ENCODE results near the gene AXDND1.

AXDND1 gene

DNA sequence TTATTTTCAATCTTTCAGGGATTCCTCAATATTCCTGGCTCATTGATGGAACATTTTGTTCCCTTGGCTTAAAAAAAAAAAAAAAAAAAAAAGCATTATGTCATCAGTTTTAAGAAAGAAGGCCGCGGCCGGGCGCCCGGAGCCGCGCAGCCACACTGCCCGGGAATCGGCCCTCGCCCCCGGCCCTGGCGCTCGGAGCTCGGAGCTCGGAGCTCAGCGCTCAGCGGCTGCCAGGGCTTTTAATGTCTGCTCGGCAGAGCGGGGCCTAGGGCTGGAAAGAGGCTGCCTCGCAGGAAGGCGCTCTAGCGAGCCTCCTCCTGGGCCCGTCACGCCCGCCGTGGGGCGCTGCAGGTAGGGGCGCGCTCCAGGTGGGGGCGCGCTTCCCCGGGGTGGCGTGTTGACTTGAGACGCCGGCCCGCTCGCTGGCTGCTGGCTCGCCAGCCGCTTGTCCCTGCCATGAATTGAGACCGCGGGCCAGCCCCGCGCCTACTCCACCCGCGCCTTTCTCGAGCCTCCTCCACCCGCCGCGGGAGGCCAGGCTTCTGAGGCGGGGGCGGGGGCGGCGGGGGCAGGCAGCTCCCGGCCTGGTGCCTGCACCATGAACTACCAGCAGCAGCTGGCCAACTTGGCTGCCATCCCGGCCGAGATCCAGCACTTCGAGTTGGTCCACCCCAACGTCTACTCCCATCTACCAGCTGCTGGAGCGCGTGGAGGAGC, 220.5 kb downstream of the AXDND1 start:
- DNase-seq = no peak

DNA sequence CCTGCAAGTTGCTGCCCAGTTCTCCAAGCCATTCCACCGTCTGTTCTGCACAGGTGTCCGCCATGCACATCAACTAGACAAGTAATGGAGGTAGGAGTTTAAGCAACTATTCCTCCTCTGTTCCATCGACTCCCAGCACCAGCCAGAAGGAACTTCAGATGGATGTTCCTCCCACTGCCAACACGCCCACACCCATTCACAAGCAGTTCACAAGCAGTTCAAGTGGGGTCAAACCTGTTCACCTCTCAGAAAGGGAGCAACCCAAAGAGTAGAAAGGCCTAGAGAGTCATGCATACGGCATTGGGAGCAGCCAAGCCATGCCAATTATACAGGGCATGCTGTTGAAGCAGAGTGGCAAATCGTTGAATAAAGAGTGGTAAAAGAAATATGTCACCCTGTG, 221.6 kb downstream of the AXDND1 start:
- no peak for DNase-seq

DNA sequence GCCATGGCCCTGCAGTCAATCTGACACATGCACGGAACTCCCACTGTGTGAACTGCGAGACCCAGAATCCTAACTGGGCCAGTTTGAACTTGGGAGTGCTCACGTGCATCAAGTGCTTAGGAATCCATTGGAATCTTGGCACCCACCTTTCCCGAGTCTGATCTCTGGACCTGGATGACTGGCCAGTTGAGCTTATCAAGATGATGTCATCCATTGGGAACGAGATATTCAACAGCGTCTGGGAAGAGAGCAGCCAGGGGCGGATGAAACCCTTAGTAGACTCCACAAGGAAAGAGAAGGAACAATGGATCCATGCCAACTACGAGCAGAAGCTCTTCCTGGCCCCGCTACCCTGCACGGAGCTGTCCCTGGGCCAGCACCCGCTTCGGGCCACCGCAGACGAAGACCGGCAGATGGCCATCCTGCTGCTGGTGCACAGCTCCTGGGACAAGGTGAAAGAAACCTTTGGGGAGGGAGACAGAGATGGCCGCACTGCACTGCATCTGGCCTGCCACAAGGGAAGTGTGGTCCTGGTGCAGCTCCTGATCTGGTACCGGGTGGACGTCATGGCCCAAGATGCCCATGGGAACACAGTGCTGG, 222.8 kb downstream of the AXDND1 start:
- no peak for DNase-seq

DNA sequence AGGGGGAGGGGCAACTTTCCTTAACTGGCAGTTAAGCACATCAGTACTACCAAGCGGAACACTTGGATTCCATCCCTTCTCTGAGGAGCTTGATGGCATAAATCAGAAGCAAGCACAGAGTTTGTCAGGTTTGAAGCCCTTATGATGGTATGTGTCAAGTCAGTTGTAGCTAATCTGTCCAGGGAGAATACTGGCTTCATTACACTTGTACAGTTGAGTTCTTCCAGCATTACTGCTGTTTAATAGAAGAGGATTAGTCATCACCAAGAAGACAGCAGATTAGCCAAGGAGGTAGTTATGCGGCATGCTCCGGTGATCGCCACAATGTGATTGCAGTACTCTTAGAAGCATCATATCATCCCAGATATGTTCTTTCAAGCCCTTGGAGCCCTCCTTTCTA, 223.7 kb downstream of the AXDND1 start:
- DNase-seq = no peak

DNA sequence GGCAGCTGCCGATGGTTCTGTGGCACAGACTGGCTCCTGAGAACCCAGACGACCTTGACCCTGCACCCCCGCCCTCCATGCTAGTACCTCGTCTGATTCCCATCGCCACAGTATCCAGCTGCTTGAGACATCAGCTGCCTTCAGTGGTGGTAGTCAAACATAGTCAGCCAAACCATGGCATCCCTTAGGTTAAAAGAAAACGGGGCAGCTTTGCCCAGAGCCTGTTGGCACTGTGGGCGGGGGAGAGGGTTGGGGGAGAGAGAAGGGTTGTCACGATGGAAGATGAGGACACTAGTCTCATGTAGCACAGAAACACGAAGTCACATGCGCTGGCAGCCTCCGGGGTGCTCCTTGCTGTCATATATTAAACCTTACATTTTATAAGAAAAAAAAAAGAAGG, 224.9 kb downstream of the AXDND1 start:
- DNase-seq = no peak

DNA sequence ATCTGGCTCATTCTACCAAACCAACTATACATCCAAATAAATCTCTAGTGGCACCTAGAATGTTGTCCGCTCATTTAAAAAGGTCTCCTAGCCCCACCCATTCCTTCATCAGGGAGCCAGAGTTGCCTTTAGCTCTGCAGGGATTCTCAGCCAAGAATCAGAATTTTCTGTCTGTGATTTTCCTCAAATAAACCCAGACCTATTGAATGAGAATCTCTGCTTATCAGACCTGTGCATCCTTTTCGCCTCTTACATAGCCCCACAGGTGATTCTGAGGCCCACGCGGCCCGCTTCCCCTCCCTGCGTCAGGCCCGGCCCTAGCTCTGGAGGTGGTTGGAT, 225.5 kb downstream of the AXDND1 start:
- DNase-seq = no peak

DNA sequence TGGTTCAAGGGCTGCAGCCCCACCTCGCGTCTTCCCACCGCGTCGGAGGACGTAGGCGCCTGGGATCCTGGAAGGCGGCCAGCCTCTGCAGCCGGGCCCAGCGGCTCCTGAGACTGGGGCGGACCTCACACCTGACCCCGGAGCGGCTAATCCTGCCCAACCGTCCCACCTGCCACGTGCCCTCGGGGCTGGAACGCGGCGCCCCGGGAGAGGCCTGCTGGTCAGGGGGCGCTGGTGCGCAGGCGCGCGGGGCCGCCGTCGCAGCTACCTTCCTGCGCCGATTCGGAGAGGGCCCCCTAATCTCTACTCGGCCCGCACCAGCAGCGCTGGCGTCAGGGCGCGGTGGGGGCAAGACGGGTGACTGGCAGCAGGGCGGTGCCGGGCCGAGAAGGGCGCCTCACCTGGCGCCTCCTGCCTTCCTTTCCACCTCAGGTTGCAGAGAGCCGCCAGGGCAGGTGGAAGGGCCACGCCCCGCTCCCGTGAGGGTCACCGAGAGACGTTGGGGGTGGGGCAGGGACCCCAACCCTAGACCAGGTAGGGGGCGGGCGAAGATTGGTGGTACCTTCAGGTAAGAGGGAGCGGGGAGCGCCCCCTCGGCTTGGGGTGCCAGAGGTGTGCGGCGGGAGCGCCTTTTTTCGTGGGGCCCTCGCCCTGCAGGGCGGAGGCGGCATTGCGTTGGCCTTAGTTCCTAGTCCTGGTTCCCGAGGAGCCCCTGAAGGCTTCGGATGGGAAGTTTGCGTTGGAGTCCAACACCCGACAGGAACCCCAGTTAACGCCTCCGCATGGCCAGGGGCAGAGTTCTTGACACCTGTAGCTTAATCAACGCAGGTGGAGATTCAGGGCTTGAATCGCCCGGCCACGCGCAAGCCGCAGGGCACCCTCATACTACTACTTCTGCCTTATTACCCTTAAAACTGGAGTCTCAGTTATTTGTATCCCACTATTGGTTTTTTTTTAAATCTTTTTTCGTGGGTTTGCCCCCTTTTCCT, 226.1 kb downstream of the AXDND1 start, which contains the start of gene TDRD5:
TDRD5 (plus strand) TSS at position 241 of the 989 bp plus-strand sequence. CDS start 784 bp downstream, outside the sequence.
- no peak for DNase-seq

DNA sequence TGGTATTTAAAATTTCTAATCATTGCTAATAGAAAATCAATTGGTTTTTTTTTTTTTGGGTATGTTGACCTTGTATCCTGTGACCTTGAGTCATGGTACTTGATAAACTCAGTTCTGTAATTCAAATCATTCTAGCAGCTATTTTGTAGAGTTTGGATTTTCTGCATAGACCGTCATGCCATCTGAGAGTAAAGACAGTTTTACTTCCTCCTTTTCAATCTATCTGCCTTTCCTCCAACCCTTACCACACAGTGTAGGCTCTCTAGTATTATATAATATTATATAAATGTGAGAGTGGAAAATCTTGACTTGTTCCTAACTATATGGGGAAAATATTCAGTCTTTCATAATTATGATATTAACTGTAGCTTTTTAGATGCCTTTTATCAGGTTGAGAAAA, 232.9 kb downstream of the AXDND1 start:
- DNase-seq = no peak

DNA sequence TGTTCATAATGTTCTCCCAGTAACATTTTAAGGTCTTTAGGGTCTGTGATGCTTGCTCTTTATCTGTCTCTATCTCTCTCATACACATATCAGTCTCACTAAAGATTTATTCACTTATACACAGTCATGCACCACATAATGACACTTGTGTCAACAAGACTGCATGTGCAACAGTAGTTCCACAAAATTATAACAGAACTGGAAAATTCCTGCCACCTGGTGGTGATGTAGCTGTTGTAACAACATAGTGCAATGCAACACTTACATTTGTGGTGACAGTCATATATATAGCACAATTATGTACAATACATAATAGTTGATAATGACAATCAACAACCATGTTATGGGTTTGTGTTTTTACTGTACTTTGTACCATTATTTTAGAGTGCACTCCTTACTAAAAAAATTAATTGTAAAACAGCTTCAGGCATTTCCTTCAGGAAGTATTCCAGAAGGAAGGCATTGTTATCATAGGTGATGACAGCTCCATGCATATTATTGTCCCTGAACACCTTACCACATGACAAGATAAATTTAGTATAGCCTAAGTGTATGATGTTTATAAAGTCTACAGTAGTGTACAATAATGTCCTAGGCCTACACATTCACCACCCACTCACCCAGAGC, 234.0 kb downstream of the AXDND1 start:
- DNase-seq = peak; percentile 15

DNA sequence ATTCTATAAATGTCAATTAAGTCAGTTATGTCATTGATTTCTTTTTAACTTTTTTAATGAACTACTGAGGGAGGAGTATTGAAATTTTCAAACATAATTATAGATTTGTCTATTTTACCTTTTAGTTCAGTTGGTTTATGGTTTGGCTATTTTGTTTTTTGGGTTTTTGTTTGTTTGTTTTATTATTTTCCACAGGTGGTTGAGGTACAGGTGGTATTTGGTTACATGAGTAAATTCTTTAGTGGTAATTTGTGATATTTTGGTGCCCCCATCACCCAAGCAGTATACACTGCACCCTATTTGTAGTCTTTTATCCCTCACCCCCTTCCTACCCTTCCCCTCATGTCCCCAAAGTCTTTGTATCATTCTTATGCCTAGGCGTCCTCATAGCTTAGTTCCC, 235.3 kb downstream of the AXDND1 start:
- no peak for DNase-seq

All from HCEC 1CT (cell line).